VCaP (cell line): ENCODE results near the gene SOX5.

Source experiments
- H3K27ac ChIP-seq: fragments of 450-650 bp; 2 replicates; pipeline ENCODE4 v1.5.1; 2017
- CTCF ChIP-seq: fragments of 450-650 bp; conservative IDR thresholded peaks from 2 replicates; pipeline ENCODE4 v1.5.1; 2017; ENCODE audit warnings: mild to moderate bottlenecking, moderate library complexity

SOX5 gene

GRCh38 chr12:23949348-23950209 is at the start of gene SOX5:
SOX5 (minus strand) TSS chr12:23949670; CDS start chr12:23949601, 69 bp downstream.
- TF ChIP-seq CTCF = no peak

GRCh38 chr12:23987046-23987445 is 37.6 kb upstream of the SOX5 start:
- TF ChIP-seq CTCF = no peak
- H3K27ac ChIP-seq = no peak overlapping the region

More at GRCh38 chr12:23949348-23950209, at the start of gene SOX5:
- no peak within 1 kb of the TSS for H3K27ac ChIP-seq

- no peak overlapping the region for H3K27ac ChIP-seq
- TF ChIP-seq CTCF = no peak
These were observed 31.4 kb upstream of the SOX5 start for GRCh38 chr12:23980826-23981225.

GRCh38 chr12:23964812-23965211 is 15.3 kb upstream of the SOX5 start:
- no peak for TF ChIP-seq CTCF
- no peak overlapping the region for H3K27ac ChIP-seq

- H3K27ac ChIP-seq = no peak overlapping the region
- TF ChIP-seq CTCF = no peak
These were observed 10.4 kb upstream of the SOX5 start for GRCh38 chr12:23959826-23960225.

- no peak for TF ChIP-seq CTCF
- H3K27ac ChIP-seq = no peak overlapping the region
These were observed 4.9 kb upstream of the SOX5 start for GRCh38 chr12:23954332-23954731.

GRCh38 chr12:23952071-23952470 is 2.6 kb upstream of the SOX5 start:
- no peak for TF ChIP-seq CTCF
- no peak overlapping the region for H3K27ac ChIP-seq
